Pancreas (tissue), 10 donors: ENCODE results near the gene SLK. TPM values are rescaled to one million over a fixed set of nuclear protein-coding genes. Genes with fewer than 3 reads are reported as not detected.
A peak's percentile ranks its signal among the peaks of the same experiment; 100 is the strongest.

Experiments used
- ATAC-seq, 4 donors: fragments of 200-7000 bp; cut with Tn5 transposase; one replicate each; pipeline versions ENCODE4 v1.8.0 to v1.9.1; 2020; ENCODE audit warnings: mild to moderate bottlenecking in 4 of 4, moderate library complexity in 4 of 4
- DNase-seq, 6 donors: peaks; one replicate each; pipeline ENCODE4 v3.0.0-alpha.2; 2020
- FAIRE-seq: peaks from 2 replicates; lab custom pipeline; 2012; peaks lifted over from hg19 to GRCh38; lab: Jason Lieb, UNC
- H3K27ac ChIP-seq, 4 donors: fragments of 200-600 bp; sonication (generic); 1 replicate in 3 of 4; 2 replicates in 1 of 4; pipeline versions ENCODE4 v1.5.0 to v1.8.0; 2020
- H3K27me3 ChIP-seq, 4 donors: fragments of 200-600 bp; one replicate each; pipeline ENCODE4 v1.8.0; 2021
- H3K36me3 ChIP-seq, 3 donors: fragments of 200-600 bp; sonication (generic) in 1 of 3; one replicate each; pipeline versions ENCODE4 v1.5.0 to v1.8.0; 2020 to 2021
- H3K4me1 ChIP-seq, 3 donors: fragments of 200-600 bp; one replicate each; pipeline ENCODE4 v1.8.0; 2021
- H3K4me3 ChIP-seq, 4 donors: fragments of 200-600 bp; sonication (generic) in 2 of 4; one replicate each; pipeline versions ENCODE4 v1.5.0 to v1.8.0; 2020 to 2021
- H3K9me3 ChIP-seq, 4 donors: fragments of 200-600 bp; one replicate each; pipeline ENCODE4 v1.8.0; 2021
- CTCF ChIP-seq, 4 donors: fragments of 200-600 bp; sonication (generic) in 3 of 4; IDR thresholded peaks; one replicate each; pipeline versions ENCODE4 v1.5.0 to v1.8.0; 2021; ENCODE audit warnings: antibody characterized with exemption in 4 of 4
- WGBS, 2 donors: extraction: QIAGEN DNeasy Blood & Tissue Kit; methylation state at CpG; one replicate each; pipeline ENCODE4 v1.1.7; 2013; 5-methylcytosine and 5-hydroxymethylcytosine counted together
- intact Hi-C, 3 donors: fragments of 100-400 bp; cut with DNase I; formaldehyde crosslinking; loops; one replicate each; pipeline versions ENCODE4 v1.11.1 to v1.14.2; 2022
- polyA plus RNA-seq, 2 donors: library from polyadenylated mRNA; stranded (reverse); fragments of 200-250 nt; gene quantifications; one replicate each; pipeline ENCODE4 v1.2.3, GENCODE V29; 2013
- total RNA-seq, 6 donors: library from RNA; stranded (reverse); fragmentation: NEBNext Ultra II Directional in 4 of 6; extraction: Animal tissue kit (Norgen Biotek cat#: 25700) in 4 of 6; gene quantifications; one replicate each; pipeline versions ENCODE4 v1.2.1 to v1.2.4, GENCODE V29; 2021 to 2023
- donor health status: healthy with polysubstance abuse.
- donor health status: DM: no; HTN: no; CAD: no; lungs with moderate emphysema.
- donor health status: DM: no; HTN: no; CAD: no.
- donor health status: control.
- donor health status: control.
- donor health status: Bipolar disorder and iron deficiency.
- donor health status: DM: yes; HTN: yes; CAD: no.
- donor health status: DM: no; HTN: no; CAD: no.
- donor health status: DM: no; HTN: no; CAD: no.
- donor health status: DM: yes; HTN: yes; CAD: no.

Gene SLK
- total and polyA plus RNA-seq, 8 donors = 6.0 to 20.1 (median 13.4) TPM

- H3K27me3 ChIP-seq = no peaks in the 10 kb centered on the region
- WGBS, 2 donors = 78 to 84% methylated on average over 14 of the region's 14 CpGs
- H3K4me3 ChIP-seq = no peak overlapping the region
- FAIRE-seq (no peak), DNase-seq (no peak), ATAC-seq (no peak)
- intact Hi-C loops = no loop called here
- no peak for TF ChIP-seq CTCF (IDR thresholded peaks at IDR 0.05)
- no peaks in the 10 kb centered on the region for H3K9me3 ChIP-seq
- no peaks in the 10 kb centered on the region for H3K4me1 ChIP-seq
- H3K36me3 ChIP-seq = no peaks in the 10 kb centered on the region
- H3K27ac ChIP-seq = no peak overlapping the region
These were observed 89.8 kb downstream of the SLK start for GRCh38 chr10:104056619-104057273.

GRCh38 chr10:104057717-104058116 lies 90.8 kb downstream of the SLK start:
- H3K9me3 ChIP-seq = no peaks in the 10 kb centered on the region
- FAIRE-seq (no peak), DNase-seq (no peak), ATAC-seq (no peak)
- no peak overlapping the region for H3K27ac ChIP-seq
- no peak overlapping the region for H3K4me3 ChIP-seq
- H3K4me1 ChIP-seq = no peaks in the 10 kb centered on the region
- H3K27me3 ChIP-seq = no peaks in the 10 kb centered on the region
- TF ChIP-seq CTCF (IDR thresholded peaks at IDR 0.05) = no peak
- H3K36me3 ChIP-seq = no peaks in the 10 kb centered on the region
- 79 to 80% methylated on average over 6 of the region's 6 CpGs for WGBS, 2 donors
- intact Hi-C loops = no loop called here

GRCh38 chr10:104059364-104059763 lies 92.4 kb downstream of the SLK start:
- no peaks in the 10 kb centered on the region for H3K27me3 ChIP-seq
- no peaks in the 10 kb centered on the region for H3K36me3 ChIP-seq
- no peak for DNase-seq
- no peaks in the 10 kb centered on the region for H3K4me1 ChIP-seq
- no peak for TF ChIP-seq CTCF (IDR thresholded peaks at IDR 0.05)
- intact Hi-C loops = no loop called here
- FAIRE-seq = no peak
- 71 to 74% methylated on average over 4 of the region's 4 CpGs for WGBS, 2 donors
- H3K27ac ChIP-seq = no peak overlapping the region
- ATAC-seq = no peak
- no peaks in the 10 kb centered on the region for H3K9me3 ChIP-seq
- H3K4me3 ChIP-seq = no peak overlapping the region

GRCh38 chr10:104061196-104061595 lies 94.3 kb downstream of the SLK start:
- WGBS, 2 donors = 91 to 95% methylated on average over 6 of the region's 6 CpGs
- FAIRE-seq (no peak), DNase-seq (no peak), ATAC-seq (no peak)
- no peaks in the 10 kb centered on the region for H3K4me1 ChIP-seq
- no peak overlapping the region for H3K4me3 ChIP-seq
- TF ChIP-seq CTCF (IDR thresholded peaks at IDR 0.05) = no peak
- H3K27me3 ChIP-seq = no peaks in the 10 kb centered on the region
- intact Hi-C loops = no loop called here
- no peaks in the 10 kb centered on the region for H3K36me3 ChIP-seq
- H3K27ac ChIP-seq = no peak overlapping the region
- no peaks in the 10 kb centered on the region for H3K9me3 ChIP-seq

GRCh38 chr10:104065748-104066147 lies 98.8 kb downstream of the SLK start:
- Histone ChIP-seq H3K9me3 (no peaks in the 10 kb centered on the region), H3K27me3 (no peaks in the 10 kb centered on the region), H3K36me3 (no peaks in the 10 kb centered on the region), H3K27ac (no peak overlapping the region), H3K4me3 (no peak overlapping the region), H3K4me1 (no peaks in the 10 kb centered on the region)
- FAIRE-seq = no peak
- 59 to 60% methylated on average over 1 of the region's 1 CpG for WGBS, 2 donors
- DNase-seq = no peak
- no peak for TF ChIP-seq CTCF (IDR thresholded peaks at IDR 0.05)
- intact Hi-C loops = no loop called here
- ATAC-seq = peak in 1 of 4 donors; percentile 36
